ENCODE results near the gene GTF2IRD1. TPM values are rescaled to one million over a fixed set of nuclear protein-coding genes. Genes with fewer than 3 reads are reported as not detected.

The GTF2IRD1 gene
- polyA plus RNA-seq, 1 of the 3 experiments (the other 2 are of a cell fraction): 26.4 TPM

- Histone ChIP-seq H2AFZ (ENCODE audit: low read depth) (no peak overlapping the region), H3K4me3 (ENCODE audit: low read depth in 2 of 2, low read length in 1 of 2) (no peak overlapping the region), H3K36me3 (replicated peaks in 1 of 2; ENCODE audit: control insufficient read depth in 1 of 2, insufficient read depth in 2 of 2, low read length in 1 of 2) (no peaks in the 10 kb centered on the region), H3K4me1 (ENCODE audit: control insufficient read depth in 1 of 2, insufficient read depth in 2 of 2, low read depth in 1 of 2, low read length in 1 of 2) (peaks cover 0 to 5% of the 10 kb centered on the region in 2 experiments; a peak in 1 of 4 replicates), H3K27me3 (ENCODE audit: insufficient read depth) (no peaks in the 10 kb centered on the region), H4K20me1 (ENCODE audit: insufficient read depth) (no peaks in the 10 kb centered on the region), H3K9me2 (no peaks in the 10 kb centered on the region), H3K9ac (no peak overlapping the region), H3F3A (replicated peaks; ENCODE audit: insufficient read depth) (peaks cover 3% of the 10 kb centered on the region), H3K79me2 (ENCODE audit: insufficient read depth) (peaks cover 5% of the 10 kb centered on the region; the same call in 1 of the 2 replicates), H3K4me2 (no peak overlapping the region), H3K27ac (ENCODE audit: low read depth in 2 of 2, low read length in 1 of 2) (no peak overlapping the region), H3K9me3 (no peaks in the 10 kb centered on the region)
- 86% methylated on average over 4 of the region's 4 CpGs for WGBS (ENCODE audit: low lambda C conversion rate)
- TF ChIP-seq NRF1 (IDR thresholded peaks at IDR 0.05; ENCODE audit: low read depth, low read length) (no peak), SMC3 (IDR thresholded peaks at IDR 0.05; ENCODE audit: low read depth, low read length) (no peak), RCOR1 (IDR thresholded peaks at IDR 0.05; ENCODE audit: low read length) (no peak), USF2 (IDR thresholded peaks at IDR 0.05; ENCODE audit: borderline replicate concordance, low read depth, low read length) (no peak), ELF1 (IDR thresholded peaks at IDR 0.05) (no peak), MXI1 (IDR thresholded peaks at IDR 0.05; ENCODE audit: low read depth, low read length) (no peak), MEF2A (IDR thresholded peaks at IDR 0.05; ENCODE audit: borderline replicate concordance, low read depth) (no peak), POLR2AphosphoS5 (IDR thresholded peaks at IDR 0.05; ENCODE audit: low read depth, low read length) (no peak), EP300 (IDR thresholded peaks at IDR 0.05; ENCODE audit: borderline replicate concordance in 1 of 2, low read depth in 1 of 2, low read length in 1 of 2) (no peak), FOXM1 (IDR thresholded peaks at IDR 0.05; ENCODE audit: low read depth) (no peak), EZH2phosphoT487 (IDR thresholded peaks at IDR 0.05; ENCODE audit: borderline replicate concordance, low read depth) (no peak), MAX (IDR thresholded peaks at IDR 0.05; ENCODE audit: low read depth) (no peak)
- TF ChIP-seq, protein P1, sequence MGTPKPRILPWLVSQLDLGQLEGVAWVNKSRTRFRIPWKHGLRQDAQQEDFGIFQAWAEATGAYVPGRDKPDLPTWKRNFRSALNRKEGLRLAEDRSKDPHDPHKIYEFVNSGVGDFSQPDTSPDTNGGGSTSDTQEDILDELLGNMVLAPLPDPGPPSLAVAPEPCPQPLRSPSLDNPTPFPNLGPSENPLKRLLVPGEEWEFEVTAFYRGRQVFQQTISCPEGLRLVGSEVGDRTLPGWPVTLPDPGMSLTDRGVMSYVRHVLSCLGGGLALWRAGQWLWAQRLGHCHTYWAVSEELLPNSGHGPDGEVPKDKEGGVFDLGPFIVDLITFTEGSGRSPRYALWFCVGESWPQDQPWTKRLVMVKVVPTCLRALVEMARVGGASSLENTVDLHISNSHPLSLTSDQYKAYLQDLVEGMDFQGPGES (IDR thresholded peaks at IDR 0.05; ENCODE audit: low read depth, low read length): no peak
- POLR2A ChIA-PET: interaction anchor here (0.6 kb wide), 1 partner anchor 230 kb away, joined by 6 read pairs; no protein-coding TSS in a partner anchor
- CTCF ChIA-PET: interaction anchor here (0.6 to 8.3 kb wide), 35 partner anchors 9 to 609 kb away, joined by 3 to 79 read pairs (median 4); no protein-coding TSS in a partner anchor
- DNase-seq: no peak
Observed at GRCh38 chr7:74449144-74449543, 4.6 kb upstream of the GTF2IRD1 start.

DNA sequence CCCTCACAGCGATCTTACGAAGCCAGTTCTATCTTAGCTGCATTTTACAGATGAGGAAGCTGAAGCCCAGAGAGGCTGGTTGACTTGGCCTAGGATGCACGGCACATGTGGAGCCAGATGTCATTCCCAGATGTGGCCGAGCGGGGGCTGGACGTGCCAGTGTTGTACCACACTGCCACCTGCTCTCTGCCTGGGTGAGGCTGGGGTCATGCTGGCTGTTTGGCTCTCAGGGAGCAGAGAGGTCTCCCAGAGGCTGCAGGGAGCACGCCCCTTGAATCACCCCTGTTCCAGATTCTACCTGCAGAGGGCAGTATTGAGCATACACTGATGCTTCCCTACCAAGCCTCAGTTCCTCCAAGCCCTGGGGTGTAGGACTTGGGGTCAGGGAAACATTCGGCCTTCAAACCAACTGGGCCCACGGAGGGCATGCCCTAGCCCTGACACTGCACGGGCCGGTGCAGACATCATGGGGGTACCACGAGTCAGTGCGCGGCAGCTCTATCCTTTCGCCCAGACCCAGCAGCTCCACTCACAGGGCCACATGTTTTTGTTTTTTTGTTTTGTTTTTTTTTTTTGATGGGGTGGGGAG lies 3.8 kb upstream of the GTF2IRD1 start:
- ChIA-PET CTCF (interaction anchor here (0.6 to 8.3 kb wide), 46 partner anchors 10 to 608 kb away, joined by 3 to 79 read pairs (median 4); no protein-coding TSS in a partner anchor), POLR2A (no interaction called here)
- Histone ChIP-seq H3K79me2 (ENCODE audit: insufficient read depth) (peaks cover 11% of the 10 kb centered on the region; the same call in 1 of the 2 replicates), H3K9me3 (no peaks in the 10 kb centered on the region), H2AFZ (ENCODE audit: low read depth) (no peak overlapping the region), H3K36me3 (replicated peaks in 1 of 2; ENCODE audit: control insufficient read depth in 1 of 2, insufficient read depth in 2 of 2, low read length in 1 of 2) (no peaks in the 10 kb centered on the region), H3K27ac (ENCODE audit: low read depth in 2 of 2, low read length in 1 of 2) (no peak overlapping the region), H3K4me1 (ENCODE audit: control insufficient read depth in 1 of 2, insufficient read depth in 2 of 2, low read depth in 1 of 2, low read length in 1 of 2) (peaks cover 0 to 8% of the 10 kb centered on the region in 2 experiments; a peak in 1 of 4 replicates), H4K20me1 (ENCODE audit: insufficient read depth) (no peaks in the 10 kb centered on the region), H3F3A (replicated peaks; ENCODE audit: insufficient read depth) (peaks cover 6% of the 10 kb centered on the region), H3K4me2 (no peak overlapping the region), H3K9ac (no peak overlapping the region), H3K9me2 (no peaks in the 10 kb centered on the region), H3K27me3 (ENCODE audit: insufficient read depth) (no peaks in the 10 kb centered on the region), H3K4me3 (ENCODE audit: low read depth in 2 of 2, low read length in 1 of 2) (no peak overlapping the region)
- peak; percentile 92 for DNase-seq
- TF ChIP-seq RAD21 (IDR thresholded peaks at IDR 0.05; ENCODE audit: low read length): peak; percentile 84
- TF ChIP-seq TCF12 (IDR thresholded peaks at IDR 0.05): no peak
- TF ChIP-seq MEF2A (IDR thresholded peaks at IDR 0.05; ENCODE audit: borderline replicate concordance, low read depth): no peak
- TF ChIP-seq CTCF (IDR thresholded peaks at IDR 0.05): peak; percentile 91
- no peak for TF ChIP-seq TEAD4 (IDR thresholded peaks at IDR 0.05; ENCODE audit: borderline replicate concordance, insufficient read depth)
- TF ChIP-seq SMC3 (IDR thresholded peaks at IDR 0.05; ENCODE audit: low read depth, low read length): peak; percentile 93
- no peak for TF ChIP-seq YY1 (IDR thresholded peaks at IDR 0.05; ENCODE audit: low read depth)
- no peak for TF ChIP-seq GATA2 (CRISPR knock-in tag; IDR thresholded peaks at IDR 0.05)
- no peak for TF ChIP-seq FOSL2 (IDR thresholded peaks at IDR 0.05; ENCODE audit: borderline replicate concordance, low read depth)
- no peak for TF ChIP-seq EP300 (IDR thresholded peaks at IDR 0.05; ENCODE audit: borderline replicate concordance in 1 of 2, low read depth in 1 of 2, low read length in 1 of 2)
- no peak for TF ChIP-seq FOXJ3 (CRISPR knock-in tag; IDR thresholded peaks at IDR 0.05)
- WGBS (ENCODE audit: low lambda C conversion rate): 67% methylated on average over 15 of the region's 15 CpGs
